Retina (tissue), 1 donor: ENCODE data around the gene ASTN2.

ENCODE experiments used
- DNase-seq: peaks from one replicate; pipeline ENCODE4 v3.0.0-alpha.2; 2016

ASTN2 gene

DNA sequence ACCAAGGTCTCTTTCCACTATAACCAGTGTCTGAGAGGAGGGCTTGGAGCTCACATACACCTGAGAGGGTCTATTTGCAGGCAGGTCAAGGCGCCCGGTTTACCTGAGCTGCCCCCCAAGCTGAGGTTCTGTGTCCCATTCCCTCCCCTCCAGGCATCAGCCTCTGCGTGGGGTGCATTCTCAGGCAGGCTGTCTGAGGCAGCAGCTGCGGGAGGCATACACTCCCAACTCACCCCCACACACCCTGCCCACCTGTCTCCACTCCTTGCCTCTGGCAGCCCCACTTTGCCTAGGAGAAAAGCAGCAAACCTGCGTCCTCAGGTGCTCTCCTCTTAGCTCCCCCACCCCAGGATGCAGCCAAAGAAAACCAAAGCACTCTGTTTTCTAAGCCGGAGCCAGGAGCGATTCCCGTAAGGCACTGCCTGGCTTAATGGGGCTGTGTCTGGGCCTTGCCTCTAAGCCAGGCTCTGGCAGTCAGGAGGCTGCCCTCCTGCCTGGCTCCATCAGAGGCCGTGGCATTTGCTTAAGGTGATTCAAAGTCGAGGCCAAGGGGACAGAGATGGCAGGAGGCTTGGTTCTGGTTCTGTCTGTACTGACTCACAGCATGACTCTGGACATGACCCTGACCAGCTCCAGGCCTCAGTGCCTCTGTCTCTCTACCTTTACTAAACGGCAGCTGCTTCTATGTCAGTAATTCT is 867.0 kb downstream of the ASTN2 start:
- no peak for DNase-seq

DNA sequence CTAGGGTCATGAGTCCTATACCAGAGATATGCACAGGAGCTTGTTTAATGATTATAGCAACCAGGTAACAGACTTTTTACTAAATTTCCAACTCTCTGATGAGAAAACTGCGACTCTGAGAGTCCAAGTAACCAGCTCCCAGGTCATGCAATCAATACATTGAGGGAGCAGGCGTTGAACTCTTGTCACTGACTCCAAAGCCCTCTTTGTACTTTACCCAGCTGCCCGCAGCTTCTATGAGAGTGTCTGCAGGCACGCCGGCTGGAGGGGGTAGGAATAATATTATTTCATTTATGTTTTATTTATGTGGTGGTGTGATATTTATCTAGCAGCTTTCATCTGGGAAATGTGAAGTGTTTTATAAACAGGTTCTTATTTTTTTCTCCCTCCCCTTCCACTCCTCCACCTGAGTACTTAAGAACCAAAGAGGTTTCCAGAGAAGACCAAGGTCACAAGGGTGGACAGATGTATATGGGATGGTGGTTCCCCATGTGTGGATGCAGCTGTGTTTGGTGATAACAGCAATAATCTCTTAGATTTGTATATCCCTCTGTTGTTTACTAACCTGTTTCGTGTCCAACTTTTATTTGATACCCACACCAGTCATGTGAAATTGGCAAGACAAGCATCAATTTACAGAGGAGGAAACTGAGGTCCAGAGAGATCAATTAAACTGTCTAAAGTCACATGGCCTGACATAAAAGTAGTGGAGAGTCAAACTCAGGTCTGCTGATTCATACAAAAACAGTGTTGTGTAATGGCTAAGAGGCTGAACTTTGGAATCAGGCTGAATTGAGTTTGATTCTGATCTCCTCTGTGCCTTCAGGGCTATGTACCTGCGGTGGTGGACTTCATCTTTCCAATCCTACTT is 867.9 kb downstream of the ASTN2 start:
- DNase-seq = no peak

DNA sequence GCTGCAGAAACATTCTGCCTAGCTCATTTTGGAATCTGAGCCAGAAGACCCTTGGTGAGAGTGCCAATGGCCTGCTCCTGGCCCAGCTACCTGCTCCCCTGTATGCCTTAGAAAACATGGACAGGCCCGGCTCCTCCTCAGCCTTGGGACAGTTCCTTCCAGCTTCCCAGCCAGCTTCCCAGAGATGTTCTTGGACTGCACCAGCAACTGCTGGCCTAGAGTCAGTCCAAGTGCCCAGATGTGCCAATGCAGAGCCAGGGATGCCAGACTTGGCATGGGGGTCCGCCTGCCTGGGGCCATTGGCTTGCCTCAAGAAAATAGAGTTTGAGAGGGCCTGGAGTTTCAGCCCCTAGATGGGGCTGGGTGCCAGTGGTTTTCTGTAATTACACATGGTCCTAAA is 870.0 kb downstream of the ASTN2 start:
- DNase-seq = no peak

DNA sequence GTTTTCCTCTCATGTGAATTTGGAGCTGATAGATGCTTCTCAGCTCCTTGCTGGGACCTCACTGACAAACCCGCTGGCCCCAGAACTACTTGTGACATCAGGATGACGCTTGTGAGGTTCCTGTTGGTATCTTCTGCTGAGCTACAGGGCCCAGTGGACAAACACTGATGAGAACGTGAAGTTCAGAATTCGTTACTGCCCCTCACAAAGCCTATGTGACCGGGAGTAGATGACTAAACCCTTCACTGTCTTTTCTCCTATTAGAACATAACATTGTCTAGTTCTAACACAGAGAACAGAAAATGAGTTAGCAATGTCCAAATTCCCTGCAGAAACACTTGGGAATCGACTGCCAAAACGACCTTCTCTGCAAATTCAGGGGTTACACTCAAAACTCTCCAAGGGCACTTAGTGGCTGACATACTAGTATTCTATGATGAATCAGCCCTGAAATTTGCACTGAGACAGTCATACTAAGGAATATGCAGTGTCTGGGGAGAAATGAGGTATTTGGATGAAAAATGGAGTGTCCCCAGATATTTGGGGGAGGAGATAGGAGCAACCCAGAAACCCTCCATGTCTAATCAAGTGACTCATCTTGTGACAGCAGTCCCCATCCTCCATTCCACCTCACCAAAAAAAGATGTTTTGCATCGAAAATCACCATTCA is 871.0 kb downstream of the ASTN2 start:
- no peak for DNase-seq

DNA sequence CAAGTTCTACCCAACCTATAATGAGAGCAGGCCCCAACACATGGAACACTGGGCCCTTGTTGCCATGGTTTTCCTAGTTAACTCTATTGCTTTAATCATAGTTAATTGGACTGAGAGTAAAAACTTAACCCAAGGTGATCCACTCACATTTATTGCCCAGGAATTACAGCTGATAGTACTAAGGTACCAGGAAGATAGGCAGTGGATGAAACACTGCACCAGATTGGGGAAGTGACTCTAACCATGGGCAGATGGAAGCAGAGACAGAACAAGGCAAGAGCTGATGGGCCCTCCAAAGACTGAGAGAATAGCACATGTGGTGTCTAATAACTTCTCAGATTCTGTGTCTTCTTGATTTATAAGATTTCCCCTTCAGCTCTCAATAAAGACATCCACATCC is 873.5 kb downstream of the ASTN2 start:
- DNase-seq = no peak

DNA sequence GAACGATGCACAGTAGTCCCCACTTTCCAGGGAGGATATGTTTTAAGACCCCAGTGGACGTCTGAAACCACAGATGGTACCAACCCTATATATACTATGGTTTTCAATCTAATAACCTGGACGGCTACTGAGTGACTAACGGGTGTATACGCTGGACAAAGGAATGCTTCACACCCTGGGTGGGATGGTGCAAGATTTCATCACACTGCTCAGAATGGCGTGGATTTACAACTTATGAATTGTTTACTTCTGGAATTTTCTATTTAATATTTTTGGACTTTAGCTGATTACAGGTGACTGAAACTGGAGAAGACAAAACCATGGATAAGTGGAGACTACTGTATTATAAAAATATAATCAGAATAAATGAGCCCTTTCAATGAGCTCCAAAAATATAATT is 875.3 kb downstream of the ASTN2 start:
- DNase-seq = no peak

DNA sequence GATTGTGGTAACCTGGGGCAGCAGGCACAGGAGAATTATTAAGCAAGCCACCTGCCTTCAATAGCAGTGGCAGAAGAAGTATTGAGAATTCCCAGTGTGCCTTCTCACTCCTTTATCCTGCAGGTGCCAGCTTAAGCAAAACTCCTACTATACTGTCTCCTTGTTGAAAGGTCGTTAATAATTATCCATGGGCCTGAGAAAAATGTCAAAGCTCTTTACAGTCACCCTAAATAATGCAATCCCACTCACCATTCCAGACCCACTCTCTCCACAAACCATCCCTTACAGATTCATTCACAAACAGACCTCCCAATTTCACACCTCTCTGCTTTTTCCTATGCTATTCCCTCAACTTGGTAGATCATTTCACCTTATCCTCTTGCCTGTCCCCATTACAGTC is 889.2 kb downstream of the ASTN2 start:
- no peak for DNase-seq

- DNase-seq = no peak
These were observed 889.9 kb downstream of the ASTN2 start for GRCh38 chr9:116524778-116525470.

- DNase-seq = no peak
These were observed 894.6 kb downstream of the ASTN2 start for GRCh38 chr9:116520218-116520617.

DNA sequence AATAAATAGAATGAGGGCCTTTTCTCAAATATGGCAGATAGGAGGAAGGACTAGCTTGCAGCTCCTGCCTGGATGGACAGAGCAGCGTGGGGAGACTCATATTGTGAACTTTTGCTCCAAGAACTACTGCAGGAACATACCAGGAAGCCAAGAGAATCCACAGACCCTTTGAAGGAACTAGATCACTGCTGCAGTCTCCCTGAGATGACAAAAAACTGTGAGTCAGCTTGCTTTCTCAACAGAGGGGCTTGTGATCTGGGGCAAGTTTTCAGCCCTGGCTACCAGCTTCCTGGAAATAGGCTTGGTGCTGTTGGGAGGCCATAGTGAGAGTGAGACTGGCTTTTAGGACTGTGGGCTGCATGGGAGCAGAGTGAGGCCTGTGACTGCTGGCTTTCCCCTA is 898.4 kb downstream of the ASTN2 start:
- no peak for DNase-seq

GRCh38 chr9:116515541-116515940 is 899.3 kb downstream of the ASTN2 start:
- no peak for DNase-seq

DNA sequence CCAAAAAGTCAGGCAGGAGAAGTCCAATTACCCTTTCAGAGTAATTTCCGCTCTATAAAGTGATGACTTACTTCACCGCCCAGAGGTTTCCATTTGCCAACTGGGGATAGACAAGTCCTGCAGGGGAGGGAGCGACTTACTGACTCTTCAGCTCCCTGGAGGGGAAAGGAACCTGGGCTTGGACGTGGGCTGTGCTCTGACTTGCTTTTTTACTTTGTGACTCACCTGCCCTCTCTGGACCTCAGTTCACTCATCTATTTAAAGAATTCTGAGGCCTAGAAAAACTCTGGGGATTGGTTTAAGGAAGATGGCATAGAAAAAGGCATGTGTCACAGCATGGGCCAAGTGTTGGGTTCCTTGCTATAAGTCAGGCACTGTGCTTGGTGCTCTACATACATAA is 908.2 kb downstream of the ASTN2 start:
- DNase-seq = no peak

GRCh38 chr9:116504893-116505480 is 909.9 kb downstream of the ASTN2 start:
- DNase-seq = no peak

GRCh38 chr9:116504081-116504480 is 910.8 kb downstream of the ASTN2 start:
- DNase-seq = no peak

DNA sequence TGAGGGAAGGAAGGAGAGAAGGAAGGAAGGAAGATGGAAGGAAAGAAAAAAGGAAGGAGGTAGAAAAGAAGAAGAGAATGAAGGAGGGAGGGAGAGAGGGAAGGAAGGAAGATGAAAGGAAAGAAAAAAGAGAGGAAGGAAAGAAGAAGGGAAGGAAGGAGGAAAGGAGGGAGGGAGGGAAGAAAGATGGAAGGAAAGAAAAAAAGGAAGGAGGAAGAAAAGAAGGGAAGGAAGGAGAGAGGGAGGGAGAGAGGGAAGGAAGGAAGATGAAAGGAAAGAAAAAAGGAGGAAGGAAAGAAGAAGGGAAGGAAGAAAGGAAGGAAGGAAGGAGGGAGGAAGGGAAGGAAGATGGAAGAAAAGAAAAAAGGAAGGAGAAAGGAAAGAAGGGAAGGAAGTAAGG is 912.1 kb downstream of the ASTN2 start:
- DNase-seq = no peak

GRCh38 chr9:116501871-116502270 is 913.0 kb downstream of the ASTN2 start:
- DNase-seq = no peak

GRCh38 chr9:116499986-116500871 is 914.6 kb downstream of the ASTN2 start:
- DNase-seq = no peak

DNA sequence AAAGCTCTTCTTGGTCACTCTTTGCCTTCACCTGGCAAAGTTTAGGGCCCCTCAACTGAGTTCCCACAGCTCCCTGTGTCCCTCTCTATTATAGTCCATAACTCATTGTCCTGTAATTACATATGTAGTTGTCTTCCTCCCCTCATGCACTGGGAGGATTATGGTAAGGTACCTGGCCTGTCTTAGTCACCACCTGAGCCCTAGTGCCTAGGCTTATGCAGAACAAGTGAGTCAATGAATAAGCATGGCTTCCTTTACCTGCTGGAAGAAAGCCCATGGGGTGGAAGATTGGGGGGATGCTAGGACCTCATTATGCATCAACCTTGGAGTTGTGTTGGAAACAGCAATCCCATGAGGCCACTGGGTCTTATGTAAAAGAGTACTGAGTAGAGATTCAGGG is 915.4 kb downstream of the ASTN2 start:
- DNase-seq = no peak

- no peak for DNase-seq
These were observed 917.6 kb downstream of the ASTN2 start for GRCh38 chr9:116497095-116497890.

DNA sequence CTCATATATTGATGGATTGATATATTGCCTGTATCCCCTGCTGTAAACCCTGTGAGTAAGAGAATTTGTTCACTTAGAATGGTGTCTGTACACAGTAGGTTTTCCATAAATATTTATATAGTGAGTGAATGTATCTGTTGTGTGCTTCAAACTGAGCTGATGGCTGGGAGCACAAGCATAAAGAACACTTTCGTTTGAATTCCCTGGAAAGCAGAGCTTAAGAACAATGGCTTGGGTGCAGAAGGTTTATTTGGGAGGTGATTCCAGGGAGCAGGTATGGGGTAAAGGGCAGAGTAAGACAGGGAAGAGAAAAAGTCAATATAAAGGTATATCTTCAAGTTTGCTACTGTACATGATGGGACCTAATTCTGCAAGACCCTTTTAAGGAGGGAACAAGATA is 918.7 kb downstream of the ASTN2 start:
- no peak for DNase-seq

GRCh38 chr9:116495725-116496124 is 919.1 kb downstream of the ASTN2 start:
- DNase-seq = no peak
